HepG2 (cell line): ENCODE data around the gene MAN2C1. TPM values are rescaled to one million over a fixed set of nuclear protein-coding genes. Genes with fewer than 3 reads are reported as not detected.

ENCODE experiments used
- ARNTL ChIP-seq: sonication (generic); formaldehyde crosslinking; IDR thresholded peaks from 2 replicates; pipeline ENCODE4 v1.4.0; 2020; ENCODE audit warnings: mild to moderate bottlenecking, missing genetic modification reagents
- E2F1 ChIP-seq: sonication (generic); formaldehyde crosslinking; IDR thresholded peaks from 2 replicates; pipeline ENCODE4 v1.5.0; 2020; ENCODE audit warnings: missing genetic modification reagents
- FOXK2 ChIP-seq: fragments of 450-650 bp; IDR thresholded peaks from 2 replicates; pipeline ENCODE4 v1.6.1; 2016
- GPBP1L1 ChIP-seq: sonication (generic); formaldehyde crosslinking; IDR thresholded peaks from 2 replicates; pipeline ENCODE4 v1.5.0; 2020; ENCODE audit warnings: mild to moderate bottlenecking, missing genetic modification reagents
- HNRNPLL ChIP-seq: fragments of 200-400 bp; formaldehyde crosslinking; IDR thresholded peaks from 2 replicates; pipeline ENCODE4 v1.6.1; 2017; ENCODE audit warnings: mild to moderate bottlenecking, low read depth, low read length; ENCODE audit not compliant: poor library complexity, severe bottlenecking
- MYNN ChIP-seq: sonication (generic); formaldehyde crosslinking; IDR thresholded peaks from 2 replicates; pipeline ENCODE4 v1.4.0; 2020; ENCODE audit warnings: mild to moderate bottlenecking, low read depth, missing genetic modification reagents
- NFE2 ChIP-seq: sonication (generic); formaldehyde crosslinking; IDR thresholded peaks from 2 replicates; pipeline ENCODE4 v1.4.0; 2020; ENCODE audit warnings: missing genetic modification reagents
- NFIC ChIP-seq: IDR thresholded peaks from 2 replicates; pipeline ENCODE4 v1.6.1; 2012; ENCODE audit warnings: mild to moderate bottlenecking, low read length, inconsistent platforms
- STAG1 ChIP-seq: sonication (generic); formaldehyde crosslinking; IDR thresholded peaks from 2 replicates; pipeline ENCODE4 v1.4.0; 2020; ENCODE audit warnings: missing genetic modification reagents
- TBL1XR1 ChIP-seq: fragments of 150-350 bp; IDR thresholded peaks from 2 replicates; pipeline ENCODE4 v1.6.1; 2014; ENCODE audit warnings: borderline replicate concordance, low read length; ENCODE audit not compliant: partially characterized antibody
- TCF12 ChIP-seq, 2 experiments: fragments of 450-650 bp in 1 of 2; sonication (generic) in 1 of 2; formaldehyde crosslinking in 1 of 2; IDR thresholded peaks; 2 replicates each; pipeline versions ENCODE4 v1.6.1 to v1.8.0; 2017 to 2022; ENCODE audit warnings: antibody characterized with exemption in 1 of 2, mild to moderate bottlenecking in 1 of 2, missing genetic modification reagents in 1 of 2, moderate library complexity in 1 of 2
- THYN1 ChIP-seq: sonication (generic); formaldehyde crosslinking; IDR thresholded peaks from 2 replicates; pipeline ENCODE4 v1.8.1; 2023; ENCODE audit warnings: low read depth, mild to moderate bottlenecking, moderate library complexity, missing genetic modification reagents, borderline replicate concordance
- ZNF292 ChIP-seq: sonication (generic); formaldehyde crosslinking; IDR thresholded peaks from 2 replicates; pipeline ENCODE4 v1.8.1; 2022; ENCODE audit warnings: mild to moderate bottlenecking, low read depth, missing genetic modification reagents, borderline replicate concordance
- ZNF335 ChIP-seq: sonication (generic); formaldehyde crosslinking; IDR thresholded peaks from 2 replicates; pipeline ENCODE4 v1.4.0; 2020; ENCODE audit warnings: missing genetic modification reagents
- ZNF850 ChIP-seq: sonication (generic); formaldehyde crosslinking; conservative IDR thresholded peaks from 2 replicates; pipeline ENCODE4 v1.9.0; 2021; ENCODE audit warnings: mild to moderate bottlenecking, missing genetic modification reagents
- ZSCAN20 ChIP-seq: sonication (generic); formaldehyde crosslinking; IDR thresholded peaks from 2 replicates; pipeline ENCODE4 v1.4.0; 2020; ENCODE audit warnings: missing genetic modification reagents, mild to moderate bottlenecking, borderline replicate concordance
- ZXDC ChIP-seq: sonication (generic); formaldehyde crosslinking; IDR thresholded peaks from 2 replicates; pipeline ENCODE4 v1.5.0; 2020; ENCODE audit warnings: mild to moderate bottlenecking, missing genetic modification reagents
- polyA plus RNA-seq, 8 experiments: library from polyadenylated mRNA; depleted of rRNA in 3 of 8; stranded (reverse) in 7 of 8; unstranded in 1 of 8; fragments of >200 nt; fragmentation: Illumina TruSeq in 4 of 8; extraction: Trizol in 4 of 8; gene quantifications; 2 replicates each; pipeline versions ENCODE4 v1.2.1 to v1.2.3, GENCODE V29; 2011 to 2016; ENCODE audit warnings: low read depth in 4 of 8, missing spikeins in 1 of 8, mixed read lengths in 1 of 8; ENCODE audit not compliant: insufficient read depth in 1 of 8
- total RNA-seq, 5 experiments: library from RNA; depleted of rRNA; stranded (reverse); fragments of >200 nt; fragmentation: Illumina TruSeq; extraction: Trizol; gene quantifications; 2 replicates each; pipeline ENCODE4 v1.2.3, GENCODE V29; 2016; ENCODE audit warnings: low read depth in 1 of 5
- TF ChIP-seq, protein P1 (sequence below): sonication (generic); formaldehyde crosslinking; IDR thresholded peaks from 2 replicates; pipeline ENCODE4 v1.8.0; 2022; ENCODE audit warnings: mild to moderate bottlenecking, missing genetic modification reagents, moderate library complexity
- TF ChIP-seq, protein P2 (sequence below): sonication (generic); formaldehyde crosslinking; IDR thresholded peaks from 2 replicates; pipeline ENCODE4 v1.8.0; 2022; ENCODE audit warnings: mild to moderate bottlenecking, missing genetic modification reagents

The MAN2C1 gene
- total and polyA plus RNA-seq, 2 of the 13 experiments (the other 11 are each of a cell fraction or from before 2014, with no cell fraction given) = 62.6 to 71.0 TPM

GRCh38 chr15:75347222-75348033 lies 21.0 kb downstream of the MAN2C1 start (continued):
- TF ChIP-seq ZNF850 (CRISPR knock-in tag) = no peak
- no peak for TF ChIP-seq TBL1XR1
- peak; percentile 52; the same call in 1 of the 2 replicates for TF ChIP-seq E2F1 (CRISPR knock-in tag)
- TF ChIP-seq, protein P1, sequence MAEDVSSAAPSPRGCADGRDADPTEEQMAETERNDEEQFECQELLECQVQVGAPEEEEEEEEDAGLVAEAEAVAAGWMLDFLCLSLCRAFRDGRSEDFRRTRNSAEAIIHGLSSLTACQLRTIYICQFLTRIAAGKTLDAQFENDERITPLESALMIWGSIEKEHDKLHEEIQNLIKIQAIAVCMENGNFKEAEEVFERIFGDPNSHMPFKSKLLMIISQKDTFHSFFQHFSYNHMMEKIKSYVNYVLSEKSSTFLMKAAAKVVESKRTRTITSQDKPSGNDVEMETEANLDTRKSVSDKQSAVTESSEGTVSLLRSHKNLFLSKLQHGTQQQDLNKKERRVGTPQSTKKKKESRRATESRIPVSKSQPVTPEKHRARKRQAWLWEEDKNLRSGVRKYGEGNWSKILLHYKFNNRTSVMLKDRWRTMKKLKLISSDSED (CRISPR knock-in tag) = peak; percentile 21; the same call in 1 of the 2 replicates
- TF ChIP-seq, protein P2, sequence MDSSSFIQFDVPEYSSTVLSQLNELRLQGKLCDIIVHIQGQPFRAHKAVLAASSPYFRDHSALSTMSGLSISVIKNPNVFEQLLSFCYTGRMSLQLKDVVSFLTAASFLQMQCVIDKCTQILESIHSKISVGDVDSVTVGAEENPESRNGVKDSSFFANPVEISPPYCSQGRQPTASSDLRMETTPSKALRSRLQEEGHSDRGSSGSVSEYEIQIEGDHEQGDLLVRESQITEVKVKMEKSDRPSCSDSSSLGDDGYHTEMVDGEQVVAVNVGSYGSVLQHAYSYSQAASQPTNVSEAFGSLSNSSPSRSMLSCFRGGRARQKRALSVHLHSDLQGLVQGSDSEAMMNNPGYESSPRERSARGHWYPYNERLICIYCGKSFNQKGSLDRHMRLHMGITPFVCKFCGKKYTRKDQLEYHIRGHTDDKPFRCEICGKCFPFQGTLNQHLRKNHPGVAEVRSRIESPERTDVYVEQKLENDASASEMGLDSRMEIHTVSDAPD (CRISPR knock-in tag) = no peak
- 0 out of 2 replicates have a peak, but pooled peaks have one; percentile 49 for TF ChIP-seq ZNF292 (CRISPR knock-in tag)
- TF ChIP-seq TCF12 (IDR thresholded peaks at IDR 0.05) = no peak
- no peak for TF ChIP-seq TCF12 (CRISPR knock-in tag; IDR thresholded peaks at IDR 0.05)
- no peak for TF ChIP-seq FOXK2
- no peak for TF ChIP-seq THYN1 (CRISPR knock-in tag)
- no peak for TF ChIP-seq NFIC
- TF ChIP-seq ZXDC (CRISPR knock-in tag) = no peak
- TF ChIP-seq STAG1 (CRISPR knock-in tag) = no peak
- TF ChIP-seq MYNN (CRISPR knock-in tag) = no peak
- TF ChIP-seq NFE2 = no peak
- TF ChIP-seq ZNF335 = 0 out of 2 replicates have a peak, but pooled peaks have one; percentile 36
- peak; percentile 87 for TF ChIP-seq HNRNPLL
- no peak for TF ChIP-seq ZSCAN20 (CRISPR knock-in tag)
- TF ChIP-seq GPBP1L1 (CRISPR knock-in tag) = no peak
- no peak for TF ChIP-seq ARNTL (CRISPR knock-in tag)
